HepG2 (cell line): ENCODE measurements around the gene NFATC2. TPM values are rescaled to one million over a fixed set of nuclear protein-coding genes. Genes with fewer than 3 reads are reported as not detected.
A peak's percentile ranks its signal among the peaks of the same experiment; 100 is the strongest.
"Not testable (repeated sequence)": the region's sequence is repeated elsewhere in the genome, so short reads cannot be mapped to it uniquely, and the experiment has no call there.

Source experiments
- ATAC-seq: fragments of 200-7000 bp; cut with Tn5 transposase; 3 replicates; pipeline ENCODE4 v1.9.1; 2020; ENCODE audit warnings: mild to moderate bottlenecking, moderate library complexity
- BruUV-seq: library from RNA; stranded (reverse); fragments of 400-500 nt; replicated peaks from 2 replicates; lab custom pipeline; 2021; lab: Mats Ljungman, UMichigan
- CTCF ChIA-PET: fragments of 300-600 bp; formaldehyde crosslinking; extraction: SDS; loops from one replicate; lab custom pipeline; 2021; ENCODE audit warnings: low total read pairs, inconsistent platforms, low intra/inter-chr PET ratio; lab: Yijun Ruan, JAX
- POLR2A ChIA-PET: fragments of 350-600 bp; sonication (Branson Sonifier 250); formaldehyde crosslinking; loops from one replicate; lab custom pipeline; 2020; ENCODE audit warnings: antibody characterized with exemption, inconsistent platforms; lab: Yijun Ruan, JAX
- DNase-seq: peaks from one replicate; pipeline ENCODE4 v3.0.0-alpha.2; 2015; ENCODE audit warnings: low spot score
- FAIRE-seq: peaks from 3 replicates; lab custom pipeline; 2011; peaks lifted over from hg19 to GRCh38; lab: Jason Lieb, UNC
- H2AFZ ChIP-seq: one replicate; pipeline ENCODE4 v1.6.1; 2011; ENCODE audit warnings: low read length, inconsistent platforms
- H3K27ac ChIP-seq: fragments of 300-600 bp; 3 replicates; pipeline ENCODE4 v1.8.0; 2011; ENCODE audit warnings: mixed run types, mild to moderate bottlenecking, mixed read lengths, low read length, inconsistent platforms; ENCODE audit not compliant: insufficient read depth; ENCODE audit errors: extremely low read length
- H3K27me3 ChIP-seq, 2 experiments: fragments of 200-600 bp in 1 of 2; 2 replicates in 1 of 2; 3 replicates in 1 of 2; pipeline versions ENCODE4 v1.6.0 to v1.8.0; 2011; ENCODE audit warnings: low read length in 2 of 2, mild to moderate bottlenecking in 2 of 2, moderate library complexity in 2 of 2, inconsistent platforms in 1 of 2; ENCODE audit not compliant: insufficient read depth in 2 of 2, control insufficient read depth in 1 of 2
- H3K36me3 ChIP-seq, 2 experiments: fragments of 200-600 bp in 1 of 2; replicated peaks in 1 of 2; 2 replicates in 1 of 2; 3 replicates in 1 of 2; pipeline versions ENCODE4 v1.5.1 to v1.8.0; 2011; ENCODE audit warnings: low read length in 2 of 2, inconsistent platforms in 1 of 2; ENCODE audit not compliant: insufficient read depth in 2 of 2, control insufficient read depth in 1 of 2
- H3K4me1 ChIP-seq: 2 replicates; pipeline ENCODE4 v1.5.1; 2012; ENCODE audit warnings: low read length, inconsistent platforms; ENCODE audit not compliant: insufficient read depth
- H3K4me2 ChIP-seq: 2 replicates; pipeline ENCODE4 v1.6.0; 2011; ENCODE audit warnings: low read depth, low read length, inconsistent platforms
- H3K4me3 ChIP-seq, 3 experiments: fragments of 200-600 bp in 1 of 3; sonication (generic), shearing (Covaris generic) in 1 of 3; replicated peaks in 1 of 3; 2 replicates each; pipeline ENCODE4 v1.5.1; 2011 to 2016; ENCODE audit warnings: low read length in 3 of 3, inconsistent platforms in 2 of 3, low read depth in 2 of 3, mild to moderate bottlenecking in 2 of 3, control low read depth in 1 of 3, mixed read lengths in 1 of 3; ENCODE audit not compliant: insufficient read depth in 1 of 3
- H3K79me2 ChIP-seq: one replicate; pipeline ENCODE4 v1.6.1; 2011; ENCODE audit warnings: low read length, inconsistent platforms; ENCODE audit not compliant: insufficient read depth
- H3K9ac ChIP-seq: 2 replicates; pipeline ENCODE4 v1.6.0; 2011; ENCODE audit warnings: mild to moderate bottlenecking, low read depth, low read length, inconsistent platforms; ENCODE audit not compliant: insufficient read depth
- H3K9me3 ChIP-seq: 2 replicates; pipeline ENCODE4 v1.5.1; 2012; ENCODE audit warnings: mild to moderate bottlenecking, low read length
- H4K20me1 ChIP-seq: 2 replicates; pipeline ENCODE4 v1.6.0; 2011; ENCODE audit warnings: inconsistent platforms, mild to moderate bottlenecking, low read length, moderate library complexity; ENCODE audit not compliant: insufficient read depth
- ZNF292 ChIP-seq: sonication (generic); formaldehyde crosslinking; IDR thresholded peaks from 2 replicates; pipeline ENCODE4 v1.8.1; 2022; ENCODE audit warnings: mild to moderate bottlenecking, low read depth, missing genetic modification reagents, borderline replicate concordance
- ZNF431 ChIP-seq: sonication (generic); formaldehyde crosslinking; IDR thresholded peaks from 2 replicates; pipeline ENCODE4 v1.9.0; 2022; ENCODE audit warnings: missing genetic modification reagents, low read depth, mild to moderate bottlenecking, borderline replicate concordance
- ZNF589 ChIP-seq: sonication (generic); formaldehyde crosslinking; conservative IDR thresholded peaks from 2 replicates; pipeline ENCODE4 v1.8.0; 2022; ENCODE audit warnings: mild to moderate bottlenecking, moderate library complexity, missing genetic modification reagents
- WGBS: methylation state at CpG from one replicate; pipeline ENCODE4 v1.1.6; 2017; ENCODE audit warnings: low lambda C conversion rate; 5-methylcytosine and 5-hydroxymethylcytosine counted together
- in situ Hi-C: cut with HindIII; loops from 2 replicates; pipeline ENCODE4 v1.10.0; 2017; ENCODE audit warnings: low pct_unique_long_range_greater_than_20kb; ENCODE audit not compliant: extremely low pct_ligation_motif_present
- intact Hi-C: fragments of 100-400 bp; cut with micrococcal nuclease; formaldehyde crosslinking; loops from one replicate; pipeline ENCODE4 v1.10.0; 2022; ENCODE audit not compliant: unreplicated experiment
- polyA plus RNA-seq, 8 experiments: library from polyadenylated mRNA; depleted of rRNA in 3 of 8; stranded (reverse) in 7 of 8; unstranded in 1 of 8; fragments of >200 nt; fragmentation: Illumina TruSeq in 4 of 8; extraction: Trizol in 4 of 8; gene quantifications; 2 replicates each; pipeline versions ENCODE4 v1.2.1 to v1.2.3, GENCODE V29; 2011 to 2016; ENCODE audit warnings: low read depth in 4 of 8, missing spikeins in 1 of 8, mixed read lengths in 1 of 8; ENCODE audit not compliant: insufficient read depth in 1 of 8
- total RNA-seq, 5 experiments: library from RNA; depleted of rRNA; stranded (reverse); fragments of >200 nt; fragmentation: Illumina TruSeq; extraction: Trizol; gene quantifications; 2 replicates each; pipeline ENCODE4 v1.2.3, GENCODE V29; 2016; ENCODE audit warnings: low read depth in 1 of 5

The NFATC2 gene
- total and polyA plus RNA-seq, 2 of the 13 experiments (the other 11 are each of a cell fraction or from before 2014, with no cell fraction given): 1.9 to 3.3 TPM

DNA sequence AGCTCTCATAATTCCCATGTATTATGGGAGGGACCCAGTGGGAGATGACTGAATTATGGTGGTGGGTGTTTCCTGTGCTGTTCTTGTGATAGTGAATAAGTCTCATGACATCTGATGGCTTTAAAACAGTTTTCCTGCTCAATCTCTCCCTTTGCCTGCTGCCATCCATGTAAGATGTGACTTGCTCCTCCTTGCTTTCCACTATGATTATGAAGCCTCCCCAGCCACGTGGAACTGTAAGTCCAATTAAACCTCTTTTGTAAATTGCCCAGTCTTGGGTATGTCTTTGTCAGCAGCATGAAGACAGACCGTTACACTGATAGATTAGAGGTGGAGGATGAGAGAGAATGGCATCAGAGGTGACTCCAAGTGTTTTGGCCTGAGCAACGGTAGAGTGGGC, 198.7 kb downstream of the NFATC2 start:
- intact Hi-C loops, H3K4me1 ChIP-seq: not testable (repeated sequence)
- 2% methylated on average over 3 of the region's 3 CpGs for WGBS

DNA sequence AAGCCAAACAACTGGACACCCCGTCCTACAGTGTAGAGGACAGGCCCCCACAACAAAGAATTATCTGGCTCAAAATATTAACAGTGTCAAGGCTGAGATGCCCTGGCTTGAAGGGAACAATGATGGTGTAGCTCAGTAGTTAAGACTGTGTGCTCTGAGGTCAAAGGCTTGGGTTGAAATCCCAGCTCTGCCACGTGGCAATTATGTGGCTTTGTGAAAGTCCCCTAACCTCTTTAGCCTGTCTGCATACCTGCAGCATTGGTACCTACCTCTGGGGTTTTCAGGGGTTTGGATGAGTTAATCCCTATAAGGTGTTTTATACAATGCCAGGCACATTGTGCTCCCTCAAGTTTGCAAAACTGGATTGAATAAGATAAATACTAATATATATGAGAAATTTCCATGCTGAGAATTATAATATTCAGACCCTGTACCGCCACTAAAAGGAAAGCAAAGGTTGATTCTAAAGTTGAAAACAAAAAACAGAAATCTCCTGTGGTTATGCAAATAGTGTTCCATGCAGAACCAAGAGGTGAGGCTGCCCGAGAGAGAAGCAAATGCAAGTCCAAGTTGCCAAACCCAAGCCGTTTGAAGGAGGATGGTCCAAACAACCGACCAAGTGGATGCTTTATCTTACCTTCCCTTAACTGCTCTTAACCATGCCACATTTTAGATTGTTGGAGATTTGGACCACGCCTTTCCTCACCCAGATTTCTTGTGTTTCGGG, 199.8 kb downstream of the NFATC2 start:
- no peak overlapping the region for H2AFZ ChIP-seq
- no peak for ATAC-seq
- FAIRE-seq: no peak
- in situ Hi-C loops: no loop called here
- no peak overlapping the region for H3K4me2 ChIP-seq
- no peak overlapping the region for H3K9ac ChIP-seq
- DNase-seq: no peak
- no peaks in the 10 kb centered on the region for H4K20me1 ChIP-seq
- no peaks in the 10 kb centered on the region for H3K9me3 ChIP-seq
- CTCF ChIA-PET: no interaction called here
- H3K36me3 ChIP-seq: no peaks in the 10 kb centered on the region
- WGBS: 6% methylated on average over 8 of the region's 8 CpGs
- H3K4me3 ChIP-seq: no peak overlapping the region
- TF ChIP-seq ZNF589 (CRISPR knock-in tag): no peak
- no peak for TF ChIP-seq ZNF292
- intact Hi-C loops: no loop called here
- POLR2A ChIA-PET: no interaction called here
- no TSS peak for BruUV-seq
- no peaks in the 10 kb centered on the region for H3K4me1 ChIP-seq
- no peak overlapping the region for H3K27ac ChIP-seq
- H3K79me2 ChIP-seq: no peaks in the 10 kb centered on the region
- H3K27me3 ChIP-seq: peaks cover 0 to 33% of the 10 kb centered on the region in 2 experiments; a peak in 4 of 5 replicates

More for the DNA sequence above, 198.7 kb downstream of the NFATC2 start:
- in situ Hi-C loops, DNase-seq, H3K4me2 ChIP-seq, CTCF ChIA-PET, H3K4me3 ChIP-seq, FAIRE-seq, H3K9me3 ChIP-seq, ATAC-seq, H3K27ac ChIP-seq, H3K79me2 ChIP-seq, H2AFZ ChIP-seq, H3K9ac ChIP-seq, H4K20me1 ChIP-seq, POLR2A ChIA-PET, BruUV-seq, H3K36me3 ChIP-seq: not testable (repeated sequence)
- peaks cover 0 to 31% of the 10 kb centered on the region in 2 experiments; a peak in 4 of 5 replicates for H3K27me3 ChIP-seq
- TF ChIP-seq ZNF431: peak; percentile 68; the same call in 1 of the 2 replicates
